Neural progenitor cell (in vitro differentiated cells): ENCODE data around the gene ROBO2.

ENCODE experiments used
- CTCF ChIP-seq: fragments of 200-600 bp; sonication (generic); IDR thresholded peaks from 2 replicates; pipeline ENCODE4 v1.5.1; 2017; ENCODE audit warnings: antibody characterized with exemption, mild to moderate bottlenecking
- EZH2 ChIP-seq: fragments of 200-600 bp; sonication (generic); IDR thresholded peaks from 2 replicates; pipeline ENCODE4 v1.6.1; 2017; ENCODE audit warnings: antibody characterized with exemption, mild to moderate bottlenecking, moderate library complexity
- EZH2phosphoT487 ChIP-seq: fragments of 200-600 bp; sonication (generic); IDR thresholded peaks from 2 replicates; pipeline ENCODE4 v1.6.1; 2017; ENCODE audit warnings: antibody characterized with exemption

GRCh38 chr3:77345009-77345408, 305.1 kb downstream of the ROBO2 start:
- no peak for TF ChIP-seq CTCF
- TF ChIP-seq EZH2 = no peak
- TF ChIP-seq EZH2phosphoT487 = no peak
